Cardiac muscle cell (in vitro differentiated cells and primary cell): ENCODE results near the gene CSTB. TPM values are rescaled to one million over a fixed set of nuclear protein-coding genes. Genes with fewer than 3 reads are reported as not detected.

Experiments
- DNase-seq, 2 donors: peaks; one replicate each; pipeline versions ENCODE4 v3.0.0 to v3.0.0-alpha.2; 2010 to 2017; ENCODE audit warnings: low read depth in 1 of 2, low spot score in 1 of 2
- H3K27ac ChIP-seq: fragments of 200-600 bp; sonication (generic); 2 replicates; pipeline ENCODE4 v1.5.1; 2016
- H3K27me3 ChIP-seq: fragments of 200-600 bp; sonication (generic); 2 replicates; pipeline ENCODE4 v1.6.0; 2016; ENCODE audit warnings: control low read depth
- H3K36me3 ChIP-seq: fragments of 200-600 bp; sonication (generic); 2 replicates; pipeline ENCODE4 v1.5.1; 2016; ENCODE audit warnings: control low read depth
- H3K4me1 ChIP-seq: fragments of 200-600 bp; sonication (generic); 2 replicates; pipeline ENCODE4 v1.8.1; 2017; ENCODE audit warnings: low read depth, mild to moderate bottlenecking, mixed run types
- H3K4me3 ChIP-seq: fragments of 200-600 bp; sonication (generic); 2 replicates; pipeline ENCODE4 v1.5.1; 2016; ENCODE audit warnings: mild to moderate bottlenecking
- H3K9me3 ChIP-seq: fragments of 200-600 bp; sonication (generic); 2 replicates; pipeline ENCODE4 v1.5.1; 2017; ENCODE audit warnings: low read depth, mild to moderate bottlenecking, control low read depth
- CTCF ChIP-seq: IDR thresholded peaks from 2 replicates; pipeline ENCODE4 v1.5.1; 2012; ENCODE audit warnings: low read depth, mild to moderate bottlenecking, low read length
- polyA plus RNA-seq: library from polyadenylated mRNA; unstranded; fragments of >200 nt; fragmentation: Nextera tagmentation; extraction: Ambion mirVana; gene quantifications from 2 replicates; pipeline ENCODE4 v1.2.1, GENCODE V29; 2016
- total RNA-seq: library from RNA; depleted of rRNA; stranded (reverse); fragments of >200 nt; gene quantifications from 2 replicates; pipeline ENCODE4 v1.2.3, GENCODE V29; 2016

CSTB gene
- total and polyA plus RNA-seq, 2 experiments from 2014 or later = 9.8 to 83.3 TPM

DNA sequence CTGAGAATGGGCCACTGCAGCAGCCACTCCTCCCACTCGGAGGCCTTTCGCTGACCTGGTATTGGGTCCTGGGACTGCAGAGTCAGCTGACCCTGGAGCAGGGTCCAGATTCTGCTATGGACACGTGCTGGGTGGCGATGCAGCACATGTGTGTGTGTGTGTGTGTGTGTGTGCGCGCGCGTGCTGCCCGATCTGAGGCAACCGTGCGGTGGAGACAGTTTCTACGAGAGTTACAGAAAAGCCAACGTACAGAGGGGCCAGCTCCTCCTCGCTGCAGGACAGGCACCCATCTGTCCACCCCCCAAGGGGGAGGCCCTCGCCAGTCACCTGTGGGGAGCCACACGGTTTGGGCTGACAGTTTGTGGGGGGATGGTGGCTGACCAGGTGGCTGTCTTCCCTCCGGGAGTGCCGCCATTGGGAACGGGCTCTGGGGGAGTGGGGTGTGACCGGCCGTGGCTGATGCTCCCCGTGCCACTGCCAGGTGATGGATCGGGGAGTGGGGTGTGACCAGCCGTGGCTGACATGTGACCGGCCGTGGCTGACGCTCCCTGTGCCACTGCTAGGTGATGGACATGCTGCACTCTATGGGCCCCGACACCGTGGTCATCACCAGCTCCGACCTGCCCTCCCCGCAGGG lies 24.0 kb downstream of the CSTB start:
- Histone ChIP-seq H3K4me3 (no peak overlapping the region), H3K27ac (no peak overlapping the region), H3K36me3 (peaks cover 8% of the 10 kb centered on the region), H3K4me1 (no peaks in the 10 kb centered on the region), H3K27me3 (no peaks in the 10 kb centered on the region), H3K9me3 (no peaks in the 10 kb centered on the region)
- TF ChIP-seq CTCF = no peak
- DNase-seq = no peak

DNA sequence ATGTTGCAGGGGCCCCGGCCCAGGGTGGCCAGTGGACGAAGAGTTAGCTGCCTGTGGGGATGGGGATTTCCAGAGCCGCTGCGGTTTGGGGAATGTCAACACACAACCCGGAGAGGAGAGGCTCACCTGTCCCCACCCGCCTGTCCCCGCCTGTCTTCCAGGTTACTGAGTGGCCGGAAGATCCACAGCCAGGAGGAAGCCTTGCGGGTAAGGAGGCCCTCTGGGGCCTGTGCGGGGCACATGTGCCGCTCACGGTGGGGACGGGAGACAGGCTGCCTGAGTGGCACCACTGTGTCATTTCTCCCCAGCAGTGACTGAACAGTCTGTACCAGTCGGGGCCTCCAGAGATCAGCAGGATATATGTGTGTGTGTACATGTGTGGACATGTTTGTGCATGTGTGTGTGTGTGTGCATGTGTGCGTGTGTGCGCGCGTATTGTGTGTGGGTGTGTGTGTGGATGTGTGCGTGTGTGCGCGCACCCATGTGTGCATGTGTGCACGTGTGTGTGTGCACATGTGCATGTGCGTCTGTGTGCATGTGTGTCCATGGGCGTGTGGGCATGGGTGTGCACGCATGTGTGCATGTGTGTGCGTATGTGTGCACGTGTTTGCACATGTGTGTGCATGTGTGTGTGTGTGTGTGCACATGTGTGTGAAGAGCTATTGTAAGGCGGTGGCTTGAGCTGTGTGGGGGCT lies 25.6 kb downstream of the CSTB start:
- Histone ChIP-seq H3K9me3 (no peaks in the 10 kb centered on the region), H3K4me1 (no peaks in the 10 kb centered on the region), H3K27ac (no peak overlapping the region), H3K4me3 (no peak overlapping the region), H3K27me3 (no peaks in the 10 kb centered on the region), H3K36me3 (peaks cover 8% of the 10 kb centered on the region)
- TF ChIP-seq CTCF = no peak
- no peak for DNase-seq

GRCh38 chr21:43749651-43750262 lies 26.4 kb downstream of the CSTB start:
- Histone ChIP-seq H3K27ac (no peak overlapping the region), H3K27me3 (no peaks in the 10 kb centered on the region), H3K9me3 (no peaks in the 10 kb centered on the region), H3K4me1 (no peaks in the 10 kb centered on the region), H3K36me3 (peaks cover 8% of the 10 kb centered on the region), H3K4me3 (no peak overlapping the region)
- TF ChIP-seq CTCF = no peak
- no peak for DNase-seq

DNA sequence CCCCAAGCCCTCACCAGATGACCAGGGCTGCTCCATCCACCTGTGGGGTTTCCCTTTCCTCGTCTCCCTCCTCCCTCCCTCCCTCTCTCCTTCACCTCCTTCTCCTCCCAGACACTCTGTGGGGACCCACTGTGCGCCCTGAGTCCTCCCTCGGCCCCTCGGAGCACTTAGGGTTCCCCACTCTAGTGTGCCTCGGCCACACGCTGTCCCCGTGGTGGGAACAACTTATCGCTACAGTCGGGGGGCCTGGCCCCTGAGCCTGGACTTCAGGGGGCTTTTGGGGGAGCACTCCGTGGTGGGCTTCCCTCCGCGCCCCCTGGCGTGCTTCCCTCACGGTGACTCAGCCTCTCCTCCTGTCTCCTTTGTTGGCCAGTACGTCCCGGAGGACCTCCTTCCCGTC lies 27.5 kb downstream of the CSTB start:
- Histone ChIP-seq H3K9me3 (no peaks in the 10 kb centered on the region), H3K4me3 (no peak overlapping the region), H3K36me3 (peaks cover 11% of the 10 kb centered on the region), H3K4me1 (no peaks in the 10 kb centered on the region), H3K27me3 (no peaks in the 10 kb centered on the region), H3K27ac (no peak overlapping the region)
- no peak for TF ChIP-seq CTCF
- DNase-seq = no peak

DNA sequence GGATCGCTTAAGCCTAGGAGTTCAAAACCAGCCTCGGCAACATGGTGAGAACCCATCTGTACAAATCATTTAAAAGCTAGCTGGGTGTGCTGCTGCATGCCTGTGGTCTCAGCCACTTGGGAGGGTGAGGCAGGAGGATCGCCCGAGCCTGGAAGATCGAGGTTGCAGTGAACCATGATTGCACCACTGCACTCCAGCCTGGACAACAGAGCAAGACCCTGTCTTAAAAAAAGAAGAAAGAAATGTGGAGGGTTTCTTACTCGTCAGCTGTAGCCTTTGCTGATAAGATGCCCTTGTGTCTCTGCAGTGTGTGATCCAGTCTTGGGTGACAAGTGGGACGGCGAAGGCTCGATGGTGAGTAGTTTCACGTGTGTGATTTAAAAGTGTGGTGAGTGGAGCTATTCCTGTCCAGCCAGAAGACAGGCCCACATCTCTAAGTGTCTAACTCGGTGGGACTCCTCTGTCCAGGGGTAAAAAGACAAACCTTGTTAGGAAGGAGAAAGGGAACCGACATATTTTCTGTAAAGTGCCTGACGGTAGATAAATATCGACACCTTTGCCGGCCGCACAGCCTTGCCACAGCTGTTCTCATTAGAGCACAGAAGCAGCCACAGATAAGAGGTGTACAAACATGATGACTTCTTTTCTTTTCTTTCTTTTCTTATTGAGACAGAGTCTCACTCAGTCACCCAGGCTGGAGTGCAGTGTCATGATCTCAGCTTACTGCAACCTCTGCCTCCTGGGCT lies 30.2 kb downstream of the CSTB start:
- H3K4me3 ChIP-seq = no peak overlapping the region
- H3K9me3 ChIP-seq = no peaks in the 10 kb centered on the region
- no peaks in the 10 kb centered on the region for H3K4me1 ChIP-seq
- DNase-seq = peak in 1 of 2 donors; percentile 16
- peak overlapping the region; percentile 11 for H3K27ac ChIP-seq
- TF ChIP-seq CTCF = no peak
- H3K27me3 ChIP-seq = no peaks in the 10 kb centered on the region
- peaks cover 7% of the 10 kb centered on the region for H3K36me3 ChIP-seq
